Measurements from ENCODE around the gene CDYL2.

GRCh38 chr16:80836846-80837245 lies 32.4 kb upstream of the CDYL2 start:
- TF ChIP-seq, protein P1, sequence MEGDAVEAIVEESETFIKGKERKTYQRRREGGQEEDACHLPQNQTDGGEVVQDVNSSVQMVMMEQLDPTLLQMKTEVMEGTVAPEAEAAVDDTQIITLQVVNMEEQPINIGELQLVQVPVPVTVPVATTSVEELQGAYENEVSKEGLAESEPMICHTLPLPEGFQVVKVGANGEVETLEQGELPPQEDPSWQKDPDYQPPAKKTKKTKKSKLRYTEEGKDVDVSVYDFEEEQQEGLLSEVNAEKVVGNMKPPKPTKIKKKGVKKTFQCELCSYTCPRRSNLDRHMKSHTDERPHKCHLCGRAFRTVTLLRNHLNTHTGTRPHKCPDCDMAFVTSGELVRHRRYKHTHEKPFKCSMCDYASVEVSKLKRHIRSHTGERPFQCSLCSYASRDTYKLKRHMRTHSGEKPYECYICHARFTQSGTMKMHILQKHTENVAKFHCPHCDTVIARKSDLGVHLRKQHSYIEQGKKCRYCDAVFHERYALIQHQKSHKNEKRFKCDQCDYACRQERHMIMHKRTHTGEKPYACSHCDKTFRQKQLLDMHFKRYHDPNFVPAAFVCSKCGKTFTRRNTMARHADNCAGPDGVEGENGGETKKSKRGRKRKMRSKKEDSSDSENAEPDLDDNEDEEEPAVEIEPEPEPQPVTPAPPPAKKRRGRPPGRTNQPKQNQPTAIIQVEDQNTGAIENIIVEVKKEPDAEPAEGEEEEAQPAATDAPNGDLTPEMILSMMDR (conservative IDR thresholded peaks at IDR 0.05; ENCODE audit: low read depth, low read length): no peak
- TF ChIP-seq EZH2 (IDR thresholded peaks at IDR 0.05; ENCODE audit: low read length, unreplicated experiment) (no peak), EZH2phosphoT487 (IDR thresholded peaks at IDR 0.05; ENCODE audit: borderline replicate concordance, low read length) (no peak)
